ENCODE data around the gene BSN.
A peak's percentile ranks its signal among the peaks of the same experiment; 100 is the strongest.

The BSN gene, protein sequence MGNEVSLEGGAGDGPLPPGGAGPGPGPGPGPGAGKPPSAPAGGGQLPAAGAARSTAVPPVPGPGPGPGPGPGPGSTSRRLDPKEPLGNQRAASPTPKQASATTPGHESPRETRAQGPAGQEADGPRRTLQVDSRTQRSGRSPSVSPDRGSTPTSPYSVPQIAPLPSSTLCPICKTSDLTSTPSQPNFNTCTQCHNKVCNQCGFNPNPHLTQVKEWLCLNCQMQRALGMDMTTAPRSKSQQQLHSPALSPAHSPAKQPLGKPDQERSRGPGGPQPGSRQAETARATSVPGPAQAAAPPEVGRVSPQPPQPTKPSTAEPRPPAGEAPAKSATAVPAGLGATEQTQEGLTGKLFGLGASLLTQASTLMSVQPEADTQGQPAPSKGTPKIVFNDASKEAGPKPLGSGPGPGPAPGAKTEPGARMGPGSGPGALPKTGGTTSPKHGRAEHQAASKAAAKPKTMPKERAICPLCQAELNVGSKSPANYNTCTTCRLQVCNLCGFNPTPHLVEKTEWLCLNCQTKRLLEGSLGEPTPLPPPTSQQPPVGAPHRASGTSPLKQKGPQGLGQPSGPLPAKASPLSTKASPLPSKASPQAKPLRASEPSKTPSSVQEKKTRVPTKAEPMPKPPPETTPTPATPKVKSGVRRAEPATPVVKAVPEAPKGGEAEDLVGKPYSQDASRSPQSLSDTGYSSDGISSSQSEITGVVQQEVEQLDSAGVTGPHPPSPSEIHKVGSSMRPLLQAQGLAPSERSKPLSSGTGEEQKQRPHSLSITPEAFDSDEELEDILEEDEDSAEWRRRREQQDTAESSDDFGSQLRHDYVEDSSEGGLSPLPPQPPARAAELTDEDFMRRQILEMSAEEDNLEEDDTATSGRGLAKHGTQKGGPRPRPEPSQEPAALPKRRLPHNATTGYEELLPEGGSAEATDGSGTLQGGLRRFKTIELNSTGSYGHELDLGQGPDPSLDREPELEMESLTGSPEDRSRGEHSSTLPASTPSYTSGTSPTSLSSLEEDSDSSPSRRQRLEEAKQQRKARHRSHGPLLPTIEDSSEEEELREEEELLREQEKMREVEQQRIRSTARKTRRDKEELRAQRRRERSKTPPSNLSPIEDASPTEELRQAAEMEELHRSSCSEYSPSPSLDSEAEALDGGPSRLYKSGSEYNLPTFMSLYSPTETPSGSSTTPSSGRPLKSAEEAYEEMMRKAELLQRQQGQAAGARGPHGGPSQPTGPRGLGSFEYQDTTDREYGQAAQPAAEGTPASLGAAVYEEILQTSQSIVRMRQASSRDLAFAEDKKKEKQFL (N-terminal part only)

DNA sequence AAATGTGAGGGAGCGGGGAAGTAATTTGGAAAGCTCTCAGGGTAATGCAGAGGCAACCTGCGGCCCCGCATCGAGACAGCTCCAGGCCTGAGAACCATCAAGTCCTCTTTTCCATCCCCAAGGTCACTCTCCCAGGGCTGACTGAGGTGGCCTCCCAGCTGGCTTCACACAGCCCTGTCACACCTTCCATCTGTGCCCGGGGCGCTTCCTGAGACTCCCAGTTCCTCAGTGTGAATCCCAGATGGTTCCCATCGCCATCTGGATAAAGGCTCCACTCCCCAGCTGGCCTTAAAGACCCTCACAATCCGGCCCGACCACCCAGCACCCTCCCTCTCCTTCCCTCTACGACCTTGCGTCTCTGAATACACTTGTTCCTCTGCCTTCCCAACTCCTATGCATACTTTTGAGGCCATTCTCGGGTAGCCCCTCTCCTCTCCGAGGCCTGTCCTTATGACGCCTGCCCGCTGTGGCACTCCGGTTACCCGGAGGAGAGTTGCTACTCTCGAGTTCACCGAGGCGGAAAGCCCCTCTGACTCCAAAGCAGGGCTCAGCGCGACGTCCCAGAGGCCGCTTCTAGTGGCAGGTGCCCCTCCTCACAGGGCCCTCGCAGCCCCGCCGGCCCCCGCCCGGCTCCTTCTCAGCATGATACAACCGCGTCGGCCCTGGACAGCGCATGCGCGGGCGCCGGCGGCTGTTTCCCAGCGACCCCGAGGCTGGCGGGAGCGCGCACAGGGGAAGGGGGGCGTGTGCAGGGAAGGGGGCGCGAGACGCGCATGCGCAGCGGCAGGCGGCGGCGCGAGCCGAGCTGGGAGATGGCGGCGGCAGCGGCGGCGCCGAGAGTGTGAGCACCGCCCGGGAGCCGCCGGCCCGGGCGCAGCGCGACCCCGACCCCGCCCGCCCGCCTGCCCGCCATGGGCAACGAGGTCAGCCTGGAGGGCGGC lies at the start of gene BSN:
Gene BSN (plus strand): TSS at position 786 of the 941 bp plus-strand sequence. CDS start 126 bp downstream, at position 912.
- intact Hi-C loops (cut with DNase I) = no loop called here
- peak; percentile 83 to 98 (median 90) for DNase-seq

DNA sequence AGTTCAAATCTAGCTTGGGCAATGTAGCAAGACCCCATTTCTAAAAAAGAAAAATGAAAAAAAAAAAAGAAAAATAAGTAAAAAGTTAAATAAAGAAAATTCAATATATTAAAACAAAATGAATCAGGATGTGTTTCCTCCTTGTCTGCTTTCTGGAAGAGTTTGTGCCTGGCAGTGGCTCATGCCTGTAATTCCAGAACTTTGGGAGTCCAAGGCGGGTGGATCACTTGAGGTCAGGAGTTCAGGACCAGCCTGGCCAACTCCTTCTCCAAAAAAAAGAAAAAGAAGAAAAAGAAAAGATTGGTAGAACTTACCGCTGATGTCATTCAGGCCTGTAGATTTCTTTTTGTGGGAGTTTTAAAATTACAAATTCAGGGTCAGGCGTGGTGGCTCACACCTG lies 47.4 kb upstream of the BSN start:
- peak in 1 of 10 donors; percentile 1 for DNase-seq
- intact Hi-C loops (cut with DNase I) = no loop called here

DNA sequence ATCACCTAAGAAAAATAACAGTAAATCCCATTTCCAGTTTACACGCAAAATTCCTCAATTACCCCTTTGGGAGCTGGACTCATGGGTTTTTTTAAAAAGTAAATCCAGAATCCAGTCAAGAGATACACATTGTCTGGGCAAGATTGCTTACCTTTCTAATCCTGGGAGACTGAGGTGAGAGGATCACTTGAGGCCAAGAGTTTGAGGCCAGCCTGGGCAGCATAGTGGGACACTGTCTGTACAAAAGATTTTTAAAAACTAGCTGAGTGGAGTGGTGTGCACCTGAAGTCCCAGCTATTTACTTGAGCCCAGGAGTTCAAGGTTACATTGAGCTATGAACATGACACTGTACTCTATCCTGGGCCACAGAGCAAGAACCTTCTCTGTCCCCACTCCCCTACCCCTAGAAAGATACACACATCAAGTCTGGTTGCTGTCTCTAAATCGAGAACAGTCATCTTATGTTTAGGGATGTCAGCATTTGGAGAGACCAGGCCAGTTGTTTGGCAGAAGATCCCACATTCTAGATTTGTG lies 45.2 kb upstream of the BSN start:
- no peak for DNase-seq
- intact Hi-C loops (cut with DNase I) = no loop called here

DNA sequence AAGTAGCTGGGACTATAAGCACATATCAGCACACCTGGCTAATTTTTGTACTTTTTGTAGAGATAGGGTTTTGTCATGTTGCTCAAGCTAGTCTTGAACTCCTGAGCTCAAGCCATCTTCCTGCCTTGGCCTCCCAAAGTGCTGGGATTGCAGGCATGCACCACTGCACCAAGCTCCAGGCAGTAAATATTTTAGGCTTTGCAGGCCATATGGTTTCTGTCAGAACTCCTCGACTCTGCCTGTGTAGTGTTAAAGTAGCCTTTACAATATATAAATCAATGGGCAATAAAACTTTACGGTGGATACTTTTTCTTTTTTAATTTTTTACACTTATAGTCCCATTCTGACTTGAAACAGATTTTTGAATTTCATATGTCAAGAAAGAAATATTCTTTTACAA lies 42.6 kb upstream of the BSN start:
- DNase-seq = peak in 1 of 10 donors; percentile 12
- intact Hi-C loops (cut with DNase I) = no loop called here

DNA sequence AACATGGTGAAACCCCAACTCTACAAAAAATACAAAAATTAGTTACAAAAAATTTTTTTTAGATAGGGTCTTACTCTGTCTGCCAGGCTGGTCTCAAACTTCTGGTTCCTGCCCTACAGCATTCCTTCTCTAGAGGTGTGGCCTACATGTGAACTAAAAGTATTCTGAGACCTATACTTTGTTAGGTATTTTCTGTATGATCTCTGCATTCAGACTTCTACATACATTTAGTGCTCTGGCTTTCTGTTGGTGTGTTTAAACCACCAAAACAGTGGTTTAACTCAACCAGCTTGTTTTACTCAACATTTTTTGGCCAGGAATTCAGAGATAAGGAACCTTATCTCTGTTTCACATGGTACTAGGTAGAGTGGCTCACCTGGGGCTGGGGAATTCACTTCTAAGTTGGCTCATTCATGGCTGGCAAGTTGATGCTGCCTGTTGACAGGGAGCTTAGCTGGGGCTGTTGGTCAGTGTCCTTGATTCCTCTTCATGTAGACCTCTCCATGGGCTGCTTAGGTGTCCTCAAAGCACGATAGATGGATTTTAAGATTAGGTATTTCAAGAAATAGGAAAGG lies 41.4 kb upstream of the BSN start:
- peak in 1 of 10 donors; percentile 6 for DNase-seq

DNA sequence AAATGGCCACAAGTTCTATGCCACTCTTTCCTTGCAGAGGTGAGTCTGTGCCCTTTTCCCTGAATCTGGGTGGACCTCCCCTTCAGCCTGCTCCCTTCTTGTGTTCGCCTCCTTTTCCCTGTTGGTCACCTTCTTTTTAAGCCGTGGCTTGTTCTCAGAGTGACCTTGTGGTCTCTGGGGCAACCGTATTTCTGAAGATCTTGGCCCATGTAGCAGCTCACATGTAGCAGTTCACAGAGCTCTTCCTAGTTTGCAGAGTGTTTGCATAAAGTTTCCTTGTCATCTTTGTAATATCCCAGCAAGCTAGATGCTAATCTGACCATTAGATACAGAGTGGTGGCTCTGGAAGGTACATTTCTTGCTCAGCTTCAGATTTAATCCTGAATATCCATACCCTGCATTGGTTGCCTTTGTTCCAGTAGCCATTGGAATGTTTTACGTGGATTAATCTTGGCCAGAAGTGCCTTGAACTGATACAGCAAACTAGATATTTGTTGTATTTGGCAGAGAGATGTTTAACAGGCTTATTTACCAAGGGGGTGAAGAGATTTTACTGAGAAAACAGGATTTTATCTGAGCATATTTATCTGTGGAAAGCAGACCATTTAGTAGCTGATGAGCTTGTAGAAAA lies 40.7 kb upstream of the BSN start:
- DNase-seq = no peak
- intact Hi-C loops (cut with DNase I) = no loop called here

More for the DNA sequence above, 41.4 kb upstream of the BSN start:
- intact Hi-C loops (cut with DNase I) = no loop called here

DNA sequence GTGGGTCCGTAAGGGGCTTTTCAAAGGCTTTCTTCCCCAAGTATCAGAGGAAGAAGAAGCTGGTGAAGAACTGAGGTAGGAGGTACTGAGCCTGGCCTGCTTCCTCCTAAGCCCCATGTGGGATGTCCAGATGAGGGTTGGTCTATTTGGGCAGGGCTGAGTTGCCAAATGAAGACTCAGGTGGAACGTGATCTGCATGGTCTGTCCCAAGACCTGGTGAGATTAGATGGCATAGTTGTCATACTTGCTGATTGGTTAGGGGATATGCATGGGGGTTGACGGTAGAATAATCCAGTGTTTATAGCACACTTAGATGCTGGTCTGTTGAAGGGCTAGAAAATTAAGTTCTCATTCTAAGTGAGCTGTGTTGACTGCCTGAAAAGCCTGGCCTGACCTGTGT lies 36.3 kb upstream of the BSN start:
- intact Hi-C loops (cut with DNase I) = no loop called here
- DNase-seq = peak in 1 of 10 donors; percentile 5

DNA sequence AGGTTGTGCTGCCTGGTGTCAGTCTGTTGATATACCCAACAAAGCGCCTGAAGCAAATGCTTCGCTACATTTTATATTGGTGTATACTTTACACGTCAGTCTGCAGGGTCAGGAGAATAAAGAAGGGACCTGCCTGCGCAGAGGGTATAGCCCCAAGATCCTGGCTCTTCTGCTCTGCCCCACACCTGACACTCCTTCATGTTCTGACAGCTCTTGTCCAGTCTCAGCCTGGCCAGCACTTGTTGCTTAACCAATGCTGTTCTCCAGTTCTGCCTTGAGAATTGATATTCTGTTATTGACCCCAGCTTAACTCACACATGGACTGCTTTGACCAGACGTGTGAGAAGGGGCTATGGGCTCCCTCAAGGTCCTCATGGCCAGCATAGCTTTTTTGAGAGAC lies 35.8 kb upstream of the BSN start:
- intact Hi-C loops (cut with DNase I) = no loop called here
- peak in 1 of 10 donors; percentile 15 for DNase-seq

DNA sequence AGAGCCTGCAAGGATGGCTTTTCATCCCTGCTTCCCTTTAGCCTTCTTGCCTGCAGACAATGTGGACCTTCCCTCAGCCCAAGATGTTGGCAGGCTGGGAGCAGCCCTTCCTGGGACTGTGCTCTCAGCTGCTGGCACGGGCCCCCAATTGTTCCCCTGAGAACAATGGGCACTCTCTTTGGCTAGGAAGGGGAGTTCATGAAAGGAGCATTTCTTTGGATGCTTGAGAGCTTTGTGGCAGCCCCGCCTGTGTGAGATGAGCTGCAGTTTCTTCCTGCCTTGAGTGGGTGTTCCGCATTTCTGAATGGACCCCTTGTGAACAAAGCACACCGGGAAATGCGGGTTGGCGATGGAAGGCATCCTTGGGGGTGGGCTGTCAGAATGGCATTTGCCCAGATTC lies 35.0 kb upstream of the BSN start:
- DNase-seq = peak; percentile 47 to 96 (median 76)
- intact Hi-C loops (cut with DNase I) = loop anchor here (1.0 kb wide), 1 partner anchor 49 kb away; the partner anchor contains the start of gene DAG1

DNA sequence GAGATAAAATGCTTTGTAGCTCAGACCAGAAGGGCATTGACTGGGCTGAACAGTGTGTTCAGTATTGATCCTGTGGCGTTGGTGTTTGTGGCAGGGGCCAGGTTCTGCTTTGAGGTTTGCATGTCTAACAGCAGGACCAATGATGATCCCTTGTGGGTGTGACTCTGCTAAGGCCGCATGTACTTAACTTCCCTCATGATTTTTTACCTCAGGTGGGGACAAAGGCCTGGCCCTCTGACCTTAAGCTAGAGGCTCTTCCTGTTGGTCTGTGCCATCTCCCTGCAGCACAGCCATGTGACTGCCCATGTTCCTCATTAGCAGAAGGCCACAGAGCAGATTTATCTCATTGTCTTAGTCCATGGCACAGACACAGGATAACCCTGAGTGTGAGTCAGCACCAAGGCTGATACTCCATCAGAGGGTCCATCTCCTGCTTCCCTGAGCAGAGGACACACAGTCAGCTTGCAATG lies 34.3 kb upstream of the BSN start:
- DNase-seq = peak in 1 of 10 donors; percentile 53
- intact Hi-C loops (cut with DNase I) = loop anchor here (1.0 kb wide), 1 partner anchor 50 kb away; the partner anchor contains the start of gene DAG1

DNA sequence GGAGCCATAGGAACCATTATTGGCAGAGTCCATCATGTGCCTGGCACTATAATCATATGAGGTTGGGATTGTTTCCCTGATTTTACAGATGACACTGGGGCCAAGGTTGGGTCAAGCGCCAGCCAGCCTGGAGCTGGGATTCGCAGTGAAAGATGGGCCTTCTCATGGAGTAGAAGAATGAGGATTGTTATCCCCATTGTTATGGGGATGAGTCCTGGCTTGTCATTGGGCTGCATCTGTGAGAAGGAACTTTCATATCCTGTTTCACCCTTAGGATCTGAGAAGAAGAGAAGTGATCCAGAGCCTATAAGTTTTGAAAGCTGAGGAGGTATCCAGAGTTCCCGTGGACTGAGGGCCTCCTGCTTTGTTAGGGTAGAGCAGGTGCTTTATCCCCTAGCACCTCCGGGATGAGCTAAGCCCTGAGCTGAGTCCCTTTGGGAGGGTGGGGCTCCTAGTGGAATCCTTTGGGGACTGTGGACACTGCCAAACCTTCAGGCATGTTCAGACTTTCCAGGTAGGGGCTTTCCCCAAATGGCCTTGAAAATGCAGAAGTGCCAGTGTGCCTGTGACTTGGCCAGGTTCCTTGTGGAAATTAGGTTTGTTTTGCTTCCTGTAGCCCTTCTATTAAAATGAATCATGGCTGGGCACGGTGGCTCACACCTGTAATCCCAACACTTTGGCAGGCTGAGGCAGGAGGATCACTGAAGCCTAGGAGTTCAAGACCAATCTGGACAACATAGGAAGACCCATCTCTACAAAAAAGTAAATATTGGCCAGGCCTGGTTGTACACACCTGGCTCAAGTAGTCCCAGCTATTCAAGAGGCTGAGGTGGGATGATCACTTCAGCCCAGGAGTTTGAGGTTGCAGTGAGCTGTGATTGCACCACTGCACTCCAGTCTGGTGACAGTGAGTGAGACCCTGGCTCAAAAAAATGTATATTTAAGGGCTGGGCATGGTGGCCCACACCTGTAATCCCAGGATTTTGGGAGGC lies 30.2 kb upstream of the BSN start:
- DNase-seq = peak in 1 of 10 donors; percentile 36
- intact Hi-C loops (cut with DNase I) = no loop called here

DNA sequence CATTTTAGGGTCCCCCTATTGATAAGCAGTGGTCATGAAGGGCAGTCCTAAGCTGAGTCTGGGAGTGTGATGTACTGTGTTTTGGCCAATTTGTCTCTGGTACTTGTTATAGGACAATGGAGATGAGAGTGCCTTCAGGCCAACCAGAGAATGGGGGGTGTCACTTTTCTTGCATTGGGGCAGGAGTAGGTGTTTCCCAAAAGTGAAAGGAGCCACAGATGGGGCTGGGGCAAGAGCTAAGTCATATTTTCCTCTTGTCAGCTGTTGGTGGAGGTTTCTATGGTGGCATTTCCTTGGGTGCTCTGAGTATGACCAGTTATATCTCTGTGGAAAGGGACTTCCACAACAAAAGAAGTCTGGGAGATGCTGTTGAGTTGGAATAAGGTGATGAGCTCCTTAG lies 24.7 kb upstream of the BSN start:
- DNase-seq = peak in 1 of 10 donors; percentile 5
- intact Hi-C loops (cut with DNase I) = no loop called here

DNA sequence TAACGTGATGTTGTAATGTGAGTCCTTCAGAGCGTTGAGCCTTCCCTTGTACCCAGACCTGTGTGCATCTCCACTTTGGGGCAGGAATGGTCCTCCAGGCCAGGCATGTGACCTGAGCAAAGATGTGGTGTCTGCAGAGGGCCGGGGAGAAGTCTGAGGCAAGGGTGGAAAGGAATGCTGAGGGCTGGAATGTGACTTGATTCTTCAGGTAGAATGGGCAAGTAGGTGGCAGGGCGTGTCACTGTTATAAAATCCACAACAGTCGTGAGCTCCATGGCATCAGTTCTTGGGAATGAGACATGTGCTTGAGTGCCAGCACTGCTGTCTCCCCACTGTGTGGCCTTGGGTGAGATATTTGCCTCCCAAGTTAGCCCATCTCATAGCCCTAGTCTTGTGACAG lies 24.0 kb upstream of the BSN start:
- DNase-seq = peak in 2 of 10 donors; percentile 17 to 24
- intact Hi-C loops (cut with DNase I) = no loop called here

DNA sequence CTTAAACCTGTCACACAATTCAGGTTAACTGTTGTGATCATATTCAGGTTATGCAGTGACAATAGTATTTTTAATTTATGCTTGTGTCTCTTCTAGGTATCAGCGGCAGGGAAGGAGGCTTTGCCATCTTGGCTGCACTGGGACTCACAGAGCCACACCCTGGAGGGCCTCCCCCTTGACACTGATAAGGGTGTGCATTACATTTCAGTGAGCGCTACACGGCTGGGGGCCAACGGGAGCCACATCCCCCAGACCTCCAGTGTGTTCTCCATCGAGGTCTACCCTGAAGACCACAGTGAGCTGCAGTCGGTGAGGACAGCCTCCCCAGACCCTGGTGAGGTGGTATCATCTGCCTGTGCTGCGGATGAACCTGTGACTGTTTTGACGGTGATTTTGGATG lies 23.6 kb upstream of the BSN start:
- intact Hi-C loops (cut with DNase I) = no loop called here
- peak in 2 of 10 donors; percentile 26 to 38 for DNase-seq

DNA sequence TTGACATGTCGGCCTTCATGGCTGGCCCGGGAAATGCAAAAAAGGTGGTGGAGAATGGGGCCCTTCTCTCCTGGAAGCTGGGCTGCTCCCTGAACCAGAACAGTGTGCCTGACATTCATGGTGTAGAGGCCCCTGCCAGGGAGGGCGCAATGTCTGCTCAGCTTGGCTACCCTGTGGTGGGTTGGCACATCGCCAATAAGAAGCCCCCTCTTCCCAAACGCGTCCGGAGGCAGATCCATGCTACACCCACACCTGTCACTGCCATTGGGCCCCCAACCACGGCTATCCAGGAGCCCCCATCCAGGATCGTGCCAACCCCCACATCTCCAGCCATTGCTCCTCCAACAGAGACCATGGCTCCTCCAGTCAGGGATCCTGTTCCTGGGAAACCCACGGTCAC lies 23.1 kb upstream of the BSN start:
- DNase-seq = peak in 2 of 10 donors; percentile 67 to 71
- intact Hi-C loops (cut with DNase I) = no loop called here

DNA sequence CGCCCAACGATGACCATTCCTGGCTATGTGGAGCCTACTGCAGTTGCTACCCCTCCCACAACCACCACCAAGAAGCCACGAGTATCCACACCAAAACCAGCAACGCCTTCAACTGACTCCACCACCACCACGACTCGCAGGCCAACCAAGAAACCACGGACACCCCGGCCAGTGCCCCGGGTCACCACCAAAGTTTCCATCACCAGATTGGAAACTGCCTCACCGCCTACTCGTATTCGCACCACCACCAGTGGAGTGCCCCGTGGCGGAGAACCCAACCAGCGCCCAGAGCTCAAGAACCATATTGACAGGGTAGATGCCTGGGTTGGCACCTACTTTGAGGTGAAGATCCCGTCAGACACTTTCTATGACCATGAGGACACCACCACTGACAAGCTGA lies 22.6 kb upstream of the BSN start:
- peak in 2 of 10 donors; percentile 29 to 63 for DNase-seq
- intact Hi-C loops (cut with DNase I) = no loop called here

DNA sequence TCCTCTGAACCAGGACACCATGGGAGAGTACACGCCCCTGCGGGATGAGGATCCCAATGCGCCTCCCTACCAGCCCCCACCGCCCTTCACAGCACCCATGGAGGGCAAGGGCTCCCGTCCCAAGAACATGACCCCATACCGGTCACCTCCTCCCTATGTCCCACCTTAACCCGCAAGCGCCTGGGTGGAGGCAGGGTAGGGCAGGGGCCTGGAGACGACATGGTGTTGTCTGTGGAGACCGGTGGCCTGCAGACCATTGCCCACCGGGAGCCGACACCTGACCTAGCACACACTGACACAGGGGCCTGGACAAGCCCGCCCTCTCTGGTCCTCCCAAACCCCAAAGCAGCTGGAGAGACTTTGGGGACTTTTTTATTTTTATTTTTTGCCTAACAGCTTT lies 21.2 kb upstream of the BSN start:
- DNase-seq = no peak
- intact Hi-C loops (cut with DNase I) = no loop called here
